Measurements from ENCODE around the gene INAVA. TPM values are rescaled to one million over a fixed set of nuclear protein-coding genes. Genes with fewer than 3 reads are reported as not detected.

INAVA gene
- total and polyA plus RNA-seq, 4 donors, result 5.8 to 17.1 (median 9.3) TPM

- H3K4me1 ChIP-seq (ENCODE audit: control insufficient read depth in 5 of 5, insufficient read depth in 5 of 5, low read length in 5 of 5), result peaks cover 0 to 44% (median 13%) of the 10 kb centered on the region in 5 donors
- H3K9ac ChIP-seq (ENCODE audit: insufficient read depth in 1 of 2, low read length in 2 of 2), result no peak overlapping the region
- no peaks in the 10 kb centered on the region for H3K36me3 ChIP-seq (ENCODE audit: control insufficient read depth in 4 of 4, insufficient read depth in 4 of 4, low read length in 4 of 4)
- no peak overlapping the region for H3K27ac ChIP-seq (ENCODE audit: low read depth in 1 of 2, low read length in 1 of 2)
- H3K9me3 ChIP-seq (ENCODE audit: control insufficient read depth in 4 of 4, insufficient read depth in 3 of 4, low read length in 3 of 4), result no peaks in the 10 kb centered on the region
- ATAC-seq (ENCODE audit: insufficient read depth, low FRiP score) (no peak), DNase-seq (no peak)
- no peak overlapping the region for H3K4me3 ChIP-seq
- no peak for TF ChIP-seq CTCF (IDR thresholded peaks at IDR 0.05; ENCODE audit: control extremely low read depth, extremely low read depth)
- no peaks in the 10 kb centered on the region for H3K27me3 ChIP-seq (ENCODE audit: control insufficient read depth in 3 of 3, insufficient read depth in 3 of 3, low read length in 2 of 3)
- 45 to 57% methylated on average over 4 of the region's 4 CpGs for WGBS, 2 donors
Measured at GRCh38 chr1:200892546-200892945, 2.2 kb upstream of the INAVA start.

GRCh38 chr1:200892958-200893357, 1.7 kb upstream of the INAVA start:
- H3K9ac ChIP-seq (ENCODE audit: insufficient read depth in 1 of 2, low read length in 2 of 2), result no peak overlapping the region
- no peaks in the 10 kb centered on the region for H3K36me3 ChIP-seq (ENCODE audit: control insufficient read depth in 4 of 4, insufficient read depth in 4 of 4, low read length in 4 of 4)
- TF ChIP-seq CTCF (IDR thresholded peaks at IDR 0.05; ENCODE audit: control extremely low read depth, extremely low read depth), result no peak
- peaks cover 0 to 44% (median 13%) of the 10 kb centered on the region in 5 donors for H3K4me1 ChIP-seq (ENCODE audit: control insufficient read depth in 5 of 5, insufficient read depth in 5 of 5, low read length in 5 of 5)
- DNase-seq (no peak), ATAC-seq (ENCODE audit: insufficient read depth, low FRiP score) (no peak)
- no peak overlapping the region for H3K4me3 ChIP-seq
- H3K9me3 ChIP-seq (ENCODE audit: control insufficient read depth in 4 of 4, insufficient read depth in 3 of 4, low read length in 3 of 4), result no peaks in the 10 kb centered on the region
- H3K27ac ChIP-seq (ENCODE audit: low read depth in 1 of 2, low read length in 1 of 2), result no peak overlapping the region
- H3K27me3 ChIP-seq (ENCODE audit: control insufficient read depth in 3 of 3, insufficient read depth in 3 of 3, low read length in 2 of 3), result no peaks in the 10 kb centered on the region

GRCh38 chr1:200893411-200893901, 1.2 kb upstream of the INAVA start:
- H3K4me1 ChIP-seq (ENCODE audit: control insufficient read depth in 5 of 5, insufficient read depth in 5 of 5, low read length in 5 of 5), result peaks cover 0 to 40% (median 13%) of the 10 kb centered on the region in 5 donors
- H3K27me3 ChIP-seq (ENCODE audit: control insufficient read depth in 3 of 3, insufficient read depth in 3 of 3, low read length in 2 of 3), result no peaks in the 10 kb centered on the region
- TF ChIP-seq CTCF (IDR thresholded peaks at IDR 0.05; ENCODE audit: control extremely low read depth, extremely low read depth), result no peak
- H3K36me3 ChIP-seq (ENCODE audit: control insufficient read depth in 4 of 4, insufficient read depth in 4 of 4, low read length in 4 of 4), result no peaks in the 10 kb centered on the region
- H3K27ac ChIP-seq (ENCODE audit: low read depth in 1 of 2, low read length in 1 of 2), result no peak overlapping the region
- no peak overlapping the region for H3K9ac ChIP-seq (ENCODE audit: insufficient read depth in 1 of 2, low read length in 2 of 2)
- 73 to 84% methylated on average over 6 of the region's 6 CpGs for WGBS, 2 donors
- H3K9me3 ChIP-seq (ENCODE audit: control insufficient read depth in 4 of 4, insufficient read depth in 3 of 4, low read length in 3 of 4), result no peaks in the 10 kb centered on the region
- no peak for ATAC-seq (ENCODE audit: insufficient read depth, low FRiP score)
- DNase-seq, result peak in 2 of 3 donors; percentile 23 to 34
- no peak overlapping the region for H3K4me3 ChIP-seq

- no peak for TF ChIP-seq CTCF (IDR thresholded peaks at IDR 0.05; ENCODE audit: control extremely low read depth, extremely low read depth)
- Histone ChIP-seq H3K36me3 (ENCODE audit: control insufficient read depth in 4 of 4, insufficient read depth in 4 of 4, low read length in 4 of 4) (peaks cover 0 to 7% (median 1%) of the 10 kb centered on the region in 4 donors), H3K4me3 (no peak overlapping the region), H3K9me3 (ENCODE audit: control insufficient read depth in 4 of 4, insufficient read depth in 3 of 4, low read length in 3 of 4) (no peaks in the 10 kb centered on the region), H3K27ac (ENCODE audit: low read depth in 1 of 2, low read length in 1 of 2) (peak overlapping the region in 1 of 2 donors; percentile 62), H3K27me3 (ENCODE audit: control insufficient read depth in 3 of 3, insufficient read depth in 3 of 3, low read length in 2 of 3) (no peaks in the 10 kb centered on the region), H3K4me1 (ENCODE audit: control insufficient read depth in 5 of 5, insufficient read depth in 5 of 5, low read length in 5 of 5) (peaks cover 0 to 36% (median 13%) of the 10 kb centered on the region in 5 donors), H3K9ac (ENCODE audit: insufficient read depth in 1 of 2, low read length in 2 of 2) (peak overlapping the region in 1 of 2 donors; percentile 23)
- DNase-seq (peak; percentile 15 to 35 (median 29)), ATAC-seq (ENCODE audit: insufficient read depth, low FRiP score) (no peak)
- WGBS, 2 donors, result 70 to 83% methylated on average over 8 of the region's 8 CpGs
Measured at GRCh38 chr1:200895443-200895789, 716 bp downstream of the INAVA start.

All from lung (tissue), 12 donors.